SH-SY5Y (cell line): ENCODE measurements around the gene FGF3.

Source experiments
- GATA2 ChIP-seq: IDR thresholded peaks from 2 replicates; pipeline ENCODE4 v1.6.1; 2011; ENCODE audit warnings: mild to moderate bottlenecking, low read depth, low read length
- GATA3 ChIP-seq: IDR thresholded peaks from 2 replicates; pipeline ENCODE4 v1.6.1; 2011; ENCODE audit warnings: low read depth, mild to moderate bottlenecking, low read length, moderate library complexity

DNA sequence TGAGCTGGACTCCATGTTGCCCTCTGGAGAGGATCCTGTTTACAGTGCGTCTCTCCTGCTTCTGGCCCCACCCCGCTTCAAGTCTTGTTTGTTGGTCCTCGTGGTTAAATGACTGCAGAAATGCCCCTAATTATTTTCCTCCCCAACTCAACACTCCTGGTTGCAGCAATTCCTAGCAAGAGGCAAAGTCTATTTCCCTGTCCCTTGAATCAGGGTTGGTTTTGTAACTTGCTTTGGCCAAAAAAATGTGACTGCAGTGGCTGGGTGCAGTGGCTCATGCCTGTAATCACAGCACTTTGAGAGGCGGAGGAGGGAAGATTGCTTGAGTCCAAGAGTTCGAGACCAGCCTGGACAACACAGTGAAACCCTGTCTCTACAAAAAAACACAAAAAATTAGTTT is 41.0 kb upstream of the FGF3 start:
- TF ChIP-seq GATA2 = no peak
- no peak for TF ChIP-seq GATA3
